Endodermal cell (in vitro differentiated cells): ENCODE data around the gene TBC1D23. TPM values are rescaled to one million over a fixed set of nuclear protein-coding genes. Genes with fewer than 3 reads are reported as not detected.
"Not testable (repeated sequence)": the region's sequence is repeated elsewhere in the genome, so short reads cannot be mapped to it uniquely, and the experiment has no call there.

Experiments used
- DNase-seq: peaks from one replicate; pipeline ENCODE4 v3.0.0-alpha.2; 2017
- H3K27ac ChIP-seq: 2 replicates; pipeline ENCODE4 v1.5.1; 2013; ENCODE audit warnings: mild to moderate bottlenecking, low read depth, low read length, moderate library complexity
- H3K27me3 ChIP-seq: 2 replicates; pipeline ENCODE4 v1.6.1; 2013; ENCODE audit warnings: mild to moderate bottlenecking, low read length, moderate library complexity; ENCODE audit not compliant: insufficient read depth, control insufficient read depth, poor library complexity, severe bottlenecking
- H3K36me3 ChIP-seq: 2 replicates; pipeline ENCODE4 v1.7.0; 2013; ENCODE audit warnings: mild to moderate bottlenecking, low read length, moderate library complexity; ENCODE audit not compliant: control insufficient read depth, insufficient read depth
- H3K4me1 ChIP-seq: one replicate; pipeline ENCODE4 v1.7.0; 2013; ENCODE audit warnings: low read length; ENCODE audit not compliant: control insufficient read depth, insufficient read depth
- H3K4me3 ChIP-seq: 2 replicates; pipeline ENCODE4 v1.5.1; 2013; ENCODE audit warnings: mild to moderate bottlenecking, low read length, moderate library complexity
- H3K9ac ChIP-seq: 2 replicates; pipeline ENCODE4 v1.6.1; 2013; ENCODE audit warnings: mild to moderate bottlenecking, low read length, moderate library complexity; ENCODE audit not compliant: poor library complexity, severe bottlenecking; ENCODE audit errors: extremely low read depth
- H3K9me3 ChIP-seq: 2 replicates; pipeline ENCODE4 v1.6.1; 2013; ENCODE audit warnings: mild to moderate bottlenecking, low read length, moderate library complexity; ENCODE audit not compliant: control insufficient read depth
- H3K27ac Mint-ChIP-seq: 2 replicates; pipeline ENCODE4 v1.8.0; 2020; ENCODE audit warnings: mixed read lengths
- H3K27me3 Mint-ChIP-seq: 2 replicates; pipeline ENCODE4 v1.8.0; 2021; ENCODE audit warnings: mild to moderate bottlenecking, mixed read lengths; ENCODE audit not compliant: insufficient read depth
- H3K36me3 Mint-ChIP-seq: 2 replicates; pipeline ENCODE4 v1.8.0; 2020; ENCODE audit warnings: low read depth, mixed read lengths
- H3K4me1 Mint-ChIP-seq: 2 replicates; pipeline ENCODE4 v1.8.0; 2020; ENCODE audit warnings: mixed read lengths
- H3K4me3 Mint-ChIP-seq: 2 replicates; pipeline ENCODE4 v1.8.0; 2020; ENCODE audit warnings: mild to moderate bottlenecking, moderate library complexity, mixed read lengths
- H3K9me3 Mint-ChIP-seq: 2 replicates; pipeline ENCODE4 v1.8.0; 2020; ENCODE audit warnings: mild to moderate bottlenecking, mixed read lengths
- CTCF ChIP-seq: fragments of 200-600 bp; sonication (generic); conservative IDR thresholded peaks from 2 replicates; pipeline ENCODE4 v1.5.0; 2021; ENCODE audit warnings: antibody characterized with exemption, mild to moderate bottlenecking
- WGBS, 2 experiments: methylation state at CpG; one replicate each; pipeline versions ENCODE4 v1.1.5 to v1.1.7; 2013; ENCODE audit warnings: missing lambda C conversion rate in 2 of 2, mixed read lengths in 1 of 2; ENCODE audit not compliant: insufficient coverage in 1 of 2, insufficient read length in 1 of 2; 5-methylcytosine and 5-hydroxymethylcytosine counted together
- total RNA-seq, 2 donors: library from RNA; stranded (reverse); fragmentation: NEBNext Ultra II Directional in 1 of 2; extraction: Animal tissue kit (Norgen Biotek cat#: 25700) in 1 of 2; gene quantifications; 2 replicates in 1 of 2; 3 replicates in 1 of 2; pipeline ENCODE4 v1.2.1, GENCODE V29; 2021

Gene TBC1D23
- total RNA-seq, 2 donors from 2014 or later, result 30.9 to 32.0 TPM

DNA sequence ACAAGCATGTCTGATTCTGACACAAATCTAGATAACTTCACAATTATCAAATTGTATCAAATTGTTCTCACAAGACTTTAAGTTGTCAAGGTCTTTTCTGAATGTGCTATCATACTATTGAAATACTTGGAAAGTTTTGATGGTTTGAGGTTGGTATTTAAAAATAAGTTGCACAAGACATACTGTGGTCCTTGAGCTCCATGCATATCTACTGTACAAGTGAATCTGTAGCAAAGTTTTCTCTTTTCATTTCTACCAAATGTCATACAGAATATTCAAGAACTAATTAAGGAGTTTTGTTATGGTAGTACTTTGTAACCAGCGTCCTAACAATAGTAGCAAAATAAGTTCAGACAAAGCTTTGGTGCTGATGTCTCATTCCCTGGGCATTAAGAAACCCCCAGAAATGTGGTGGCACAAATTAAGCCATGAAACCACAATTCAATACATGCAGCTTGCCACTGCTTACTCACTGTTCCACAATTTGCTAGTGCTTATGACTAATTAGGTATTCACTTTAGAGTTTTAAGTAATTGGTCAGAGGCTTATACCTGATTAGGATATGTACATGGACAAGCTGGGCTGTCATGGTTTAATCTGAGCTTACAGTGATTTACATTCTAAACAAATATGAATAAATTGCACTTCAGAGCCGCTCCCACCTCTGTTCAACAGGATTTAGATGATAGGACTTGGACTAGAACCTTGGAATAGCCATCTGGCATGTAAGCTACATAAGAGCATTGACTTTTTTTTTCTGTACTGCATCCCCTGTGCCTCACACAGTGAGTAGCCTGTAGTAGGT is 8.8 kb downstream of the TBC1D23 start:
- H3K9ac ChIP-seq, result no peak overlapping the region
- Mint-ChIP-seq H3K27me3 (no peaks in the 10 kb centered on the region), H3K4me1 (peaks cover 27% of the 10 kb centered on the region), H3K9me3 (no peaks in the 10 kb centered on the region), H3K36me3 (no peaks in the 10 kb centered on the region), H3K4me3 (no peak overlapping the region), H3K27ac (no peak overlapping the region)
- no peak for DNase-seq
- no peak overlapping the region for H3K4me3 ChIP-seq
- H3K36me3 ChIP-seq, result no peaks in the 10 kb centered on the region
- H3K4me1 ChIP-seq, result peaks cover 3% of the 10 kb centered on the region
- TF ChIP-seq CTCF, result no peak
- H3K27me3 ChIP-seq, result no peaks in the 10 kb centered on the region
- H3K27ac ChIP-seq, result no peak overlapping the region
- H3K9me3 ChIP-seq, result no peaks in the 10 kb centered on the region
- WGBS, 2 experiments, result 72 to 83% methylated on average over 2 of the region's 2 CpGs

GRCh38 chr3:100270215-100270583 is 9.4 kb downstream of the TBC1D23 start:
- no peaks in the 10 kb centered on the region for H3K36me3 ChIP-seq
- H3K9me3 Mint-ChIP-seq, result no peaks in the 10 kb centered on the region
- WGBS, 2 experiments, result 85 to 91% methylated on average over 2 of the region's 2 CpGs
- H3K4me1 Mint-ChIP-seq, result peaks cover 22% of the 10 kb centered on the region
- no peak overlapping the region for H3K4me3 ChIP-seq
- H3K9ac ChIP-seq, result no peak overlapping the region
- no peak overlapping the region for H3K4me3 Mint-ChIP-seq
- peaks cover under 1% of the 10 kb centered on the region for H3K4me1 ChIP-seq
- H3K27ac Mint-ChIP-seq, result no peak overlapping the region
- no peak for TF ChIP-seq CTCF
- no peak overlapping the region for H3K27ac ChIP-seq
- H3K9me3 ChIP-seq, result no peaks in the 10 kb centered on the region
- no peaks in the 10 kb centered on the region for H3K36me3 Mint-ChIP-seq
- H3K27me3 Mint-ChIP-seq, result no peaks in the 10 kb centered on the region
- no peak for DNase-seq
- H3K27me3 ChIP-seq, result no peaks in the 10 kb centered on the region

DNA sequence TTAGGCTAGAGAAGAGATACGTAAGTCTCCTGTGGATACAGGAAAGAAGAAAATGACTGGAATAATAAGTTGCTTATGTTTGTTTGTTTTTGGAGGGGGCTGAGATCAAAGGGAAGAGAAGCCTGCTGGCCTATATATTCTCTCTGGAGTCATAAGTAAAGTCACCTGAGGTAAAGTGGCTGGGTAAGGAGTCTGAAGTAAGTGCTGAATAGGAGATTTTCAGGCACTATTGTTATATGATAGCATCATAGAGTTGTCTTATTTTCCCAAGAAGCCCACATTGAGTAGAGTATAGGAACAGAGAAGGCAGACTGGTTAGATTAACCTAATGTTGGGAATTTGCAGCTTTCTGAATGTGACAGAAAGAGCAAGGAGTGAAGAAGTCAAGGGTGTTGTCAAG is 10.7 kb downstream of the TBC1D23 start:
- no peaks in the 10 kb centered on the region for H3K9me3 ChIP-seq
- no peak overlapping the region for H3K4me3 ChIP-seq
- H3K27me3 Mint-ChIP-seq, result no peaks in the 10 kb centered on the region
- H3K27me3 ChIP-seq, result no peaks in the 10 kb centered on the region
- no peak for DNase-seq
- no peaks in the 10 kb centered on the region for H3K36me3 ChIP-seq
- peaks cover 22% of the 10 kb centered on the region for H3K4me1 Mint-ChIP-seq
- H3K9me3 Mint-ChIP-seq, result no peaks in the 10 kb centered on the region
- TF ChIP-seq CTCF, result no peak
- H3K27ac ChIP-seq, result no peak overlapping the region
- no peak overlapping the region for H3K4me3 Mint-ChIP-seq
- H3K9ac ChIP-seq, result no peak overlapping the region
- H3K36me3 Mint-ChIP-seq, result no peaks in the 10 kb centered on the region
- H3K27ac Mint-ChIP-seq, result no peak overlapping the region
- 91 to 100% methylated on average over 1 of the region's 1 CpG for WGBS, 2 experiments
- H3K4me1 ChIP-seq, result no peaks in the 10 kb centered on the region

- H3K36me3 Mint-ChIP-seq, H3K27ac Mint-ChIP-seq, H3K4me3 ChIP-seq, H3K27me3 ChIP-seq, H3K36me3 ChIP-seq, H3K9ac ChIP-seq, H3K9me3 ChIP-seq, H3K27me3 Mint-ChIP-seq, H3K9me3 Mint-ChIP-seq, H3K4me1 ChIP-seq, DNase-seq, H3K4me3 Mint-ChIP-seq, H3K27ac ChIP-seq: not testable (repeated sequence)
- peaks cover 25% of the 10 kb centered on the region for H3K4me1 Mint-ChIP-seq
- WGBS, 2 experiments, result 53 to 73% methylated on average over 5 to 11 of the region's 13 CpGs
Observed at GRCh38 chr3:100272797-100273611, 12.2 kb downstream of the TBC1D23 start.
